ENCODE results near the gene SLC25A45.

SLC25A45 gene, protein sequence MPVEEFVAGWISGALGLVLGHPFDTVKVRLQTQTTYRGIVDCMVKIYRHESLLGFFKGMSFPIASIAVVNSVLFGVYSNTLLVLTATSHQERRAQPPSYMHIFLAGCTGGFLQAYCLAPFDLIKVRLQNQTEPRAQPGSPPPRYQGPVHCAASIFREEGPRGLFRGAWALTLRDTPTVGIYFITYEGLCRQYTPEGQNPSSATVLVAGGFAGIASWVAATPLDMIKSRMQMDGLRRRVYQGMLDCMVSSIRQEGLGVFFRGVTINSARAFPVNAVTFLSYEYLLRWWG

DNA sequence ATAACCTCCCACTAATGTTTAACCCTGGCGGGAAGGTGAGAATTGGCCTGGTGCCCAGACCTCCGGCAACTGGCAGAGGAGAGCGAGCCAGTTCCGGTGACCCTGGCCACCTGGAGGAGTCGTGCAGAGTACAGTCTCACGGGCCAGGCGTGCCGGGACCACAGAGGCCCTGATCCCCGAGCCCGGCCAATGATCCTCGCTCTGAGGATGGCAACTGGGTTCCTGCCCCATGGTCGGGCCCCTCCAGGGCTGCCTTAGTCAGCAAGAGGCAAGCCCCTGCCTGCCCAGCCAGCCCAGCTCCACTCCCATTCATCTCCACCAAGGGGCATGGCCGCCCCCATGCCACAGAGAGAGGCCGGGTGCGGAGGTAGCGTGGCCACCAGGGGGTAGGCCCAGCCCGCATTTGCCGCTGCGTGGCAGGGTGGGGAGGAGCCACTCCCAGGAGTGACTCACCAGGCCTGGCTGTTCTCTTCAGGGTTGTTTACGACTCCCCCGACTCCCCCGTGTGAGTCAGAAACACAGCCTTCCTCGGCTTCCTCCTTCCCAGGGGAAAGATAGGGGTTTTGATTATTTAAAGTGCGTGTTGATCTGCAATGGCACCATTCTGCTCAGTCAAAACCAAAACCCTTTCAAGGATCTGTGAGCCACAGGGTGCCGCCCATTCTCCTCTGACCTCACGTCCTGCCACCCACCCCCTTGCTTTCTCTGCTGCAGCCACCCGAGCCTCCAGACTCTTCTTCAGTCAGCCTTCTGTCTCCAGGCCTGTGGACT is at the start of gene SLC25A45:
Gene SLC25A45, minus strand, starts transcription at position 614 of the 771 bp plus-strand sequence. CDS start 695 bp downstream, outside the sequence.
- DNase-seq (ENCODE audit: low read depth) = peak; percentile 99

- no peak for DNase-seq (ENCODE audit: low read depth)
These were observed 49.1 kb upstream of the SLC25A45 start for GRCh38 chr11:65431451-65432099.

DNA sequence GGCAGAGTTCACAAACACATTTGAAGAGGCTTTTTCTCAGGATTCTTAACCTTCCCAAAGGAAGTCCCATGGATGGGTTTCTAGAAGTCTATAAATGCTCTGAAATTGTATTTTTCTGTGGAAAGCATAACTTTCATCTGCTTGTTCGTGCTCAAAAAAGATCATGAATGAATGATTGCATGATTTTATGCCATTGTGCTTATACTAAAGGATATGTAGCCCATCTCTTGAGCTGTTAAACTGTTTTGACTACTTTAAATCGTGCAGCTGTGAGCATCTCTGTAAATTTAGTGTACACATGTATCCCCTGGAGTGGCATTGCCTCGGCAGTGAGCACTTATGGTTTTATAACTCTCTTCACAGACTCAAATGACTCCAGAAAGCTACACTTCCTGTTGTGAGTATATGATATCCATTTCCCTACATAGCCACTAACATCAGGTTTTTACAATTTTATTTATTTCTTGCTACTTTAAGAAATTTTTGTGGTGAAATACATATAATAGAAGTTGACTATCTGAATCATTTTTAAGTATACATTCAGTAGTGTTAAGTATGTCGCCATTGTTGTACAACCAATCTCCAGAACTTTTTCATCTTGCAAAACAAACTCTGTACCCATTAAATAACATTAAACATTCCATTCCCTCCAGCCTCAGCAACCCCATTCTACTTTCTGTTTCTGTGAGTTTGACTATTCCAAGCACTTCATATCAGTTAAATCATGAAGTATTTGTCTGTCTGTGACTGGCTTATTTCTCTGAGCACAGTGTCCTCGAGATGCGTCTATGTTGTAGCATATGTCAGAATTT is 48.2 kb upstream of the SLC25A45 start:
- no peak for DNase-seq (ENCODE audit: low read depth)

- no peak for DNase-seq (ENCODE audit: low read depth)
These were observed 47.4 kb upstream of the SLC25A45 start for GRCh38 chr11:65429724-65430405.

DNA sequence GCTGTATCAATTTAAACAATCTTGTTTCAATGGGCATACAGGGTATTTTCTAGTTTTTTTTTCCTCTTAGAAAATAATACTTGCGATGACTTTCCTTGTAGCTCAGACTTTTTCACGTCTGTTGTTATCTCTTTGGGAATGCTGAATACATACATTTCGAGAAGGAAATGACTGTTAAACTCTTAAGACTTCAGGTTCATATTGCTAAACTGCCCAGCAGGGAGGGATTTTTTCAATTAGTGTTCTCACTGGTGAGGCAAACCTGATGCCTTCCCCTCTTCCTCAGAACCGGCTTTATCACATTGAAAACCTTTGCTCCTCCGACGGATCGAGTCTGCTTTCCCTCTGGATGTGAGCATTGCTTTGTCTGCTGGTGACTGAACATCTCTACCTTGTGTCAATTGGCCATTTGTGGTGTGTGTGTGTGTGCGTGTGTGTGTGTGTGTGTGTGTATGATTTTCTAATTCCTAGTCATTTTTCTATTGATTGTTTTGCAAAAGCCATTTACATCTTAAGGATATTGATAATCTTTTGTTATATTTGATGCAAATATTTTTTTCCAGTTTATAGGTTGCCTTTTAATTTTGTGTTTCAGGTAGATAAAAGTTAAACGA is 46.7 kb upstream of the SLC25A45 start:
- DNase-seq (ENCODE audit: low read depth) = no peak

DNA sequence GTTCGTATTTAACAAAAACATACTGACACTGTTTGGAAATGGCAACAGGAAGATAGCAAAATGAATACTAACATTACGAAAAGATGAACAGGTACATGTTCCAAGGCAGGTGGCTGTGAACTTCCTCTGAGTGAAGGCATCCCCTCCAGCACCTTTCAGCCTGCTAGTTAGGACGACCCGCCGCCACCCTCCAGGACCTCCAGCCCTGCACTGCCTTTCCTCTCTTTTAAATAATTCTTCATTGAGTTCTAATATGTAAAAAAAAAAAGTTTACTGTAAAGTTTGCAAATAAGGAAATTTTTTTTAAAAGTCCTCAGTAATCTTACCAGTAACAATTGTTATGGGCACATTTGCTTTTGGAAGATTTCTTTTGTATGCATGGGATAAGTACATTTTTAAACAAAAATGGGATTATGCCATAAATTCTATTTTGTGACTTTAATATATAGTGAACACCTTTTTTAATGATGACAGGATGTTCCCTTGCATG is 46.2 kb upstream of the SLC25A45 start:
- DNase-seq (ENCODE audit: low read depth) = no peak

DNA sequence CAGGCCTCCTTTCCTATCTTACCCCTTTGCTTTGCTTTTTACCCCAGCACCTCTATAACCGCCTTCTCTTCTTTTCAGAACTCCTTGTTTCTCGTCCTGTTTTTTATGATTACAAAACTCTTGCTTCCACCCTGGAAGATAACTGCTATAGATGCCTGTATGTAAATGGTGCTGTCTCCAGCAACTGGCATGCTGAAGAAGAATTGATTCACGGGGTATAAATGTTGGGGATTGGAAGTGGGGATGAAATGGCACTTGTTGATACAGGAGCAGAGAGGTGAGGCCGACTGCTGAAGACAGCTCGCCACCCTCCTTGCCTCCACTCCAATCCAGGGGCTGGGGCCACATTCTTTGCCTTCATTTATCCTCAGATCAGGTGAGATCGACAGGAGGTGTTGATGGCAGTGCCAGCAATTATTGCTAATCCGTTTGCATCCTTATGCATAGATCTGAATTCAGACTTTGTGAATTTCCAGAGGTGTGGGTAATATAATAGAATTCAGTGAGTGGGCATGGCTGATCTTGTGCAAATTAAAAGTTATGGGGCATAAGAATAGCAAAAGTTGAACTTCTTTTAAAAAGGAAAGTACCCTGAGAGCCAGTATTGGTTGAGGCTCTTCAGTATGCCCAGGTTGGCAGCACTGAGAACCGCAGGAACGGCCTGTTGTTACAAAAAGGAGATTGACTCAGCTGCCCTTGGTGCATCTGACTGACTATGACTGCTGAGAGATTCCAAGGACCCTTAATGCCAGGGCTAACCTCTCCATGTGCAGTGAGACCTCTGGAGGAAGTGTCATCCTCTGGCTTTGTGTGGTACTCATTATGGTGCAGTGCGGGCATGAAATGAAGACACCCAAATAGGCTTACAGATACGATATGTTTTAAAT is 45.5 kb upstream of the SLC25A45 start:
- DNase-seq (ENCODE audit: low read depth) = no peak

GRCh38 chr11:65426839-65427690 is 44.6 kb upstream of the SLC25A45 start:
- no peak for DNase-seq (ENCODE audit: low read depth)

- DNase-seq (ENCODE audit: low read depth) = no peak
These were observed 43.8 kb upstream of the SLC25A45 start for GRCh38 chr11:65425971-65426838.

DNA sequence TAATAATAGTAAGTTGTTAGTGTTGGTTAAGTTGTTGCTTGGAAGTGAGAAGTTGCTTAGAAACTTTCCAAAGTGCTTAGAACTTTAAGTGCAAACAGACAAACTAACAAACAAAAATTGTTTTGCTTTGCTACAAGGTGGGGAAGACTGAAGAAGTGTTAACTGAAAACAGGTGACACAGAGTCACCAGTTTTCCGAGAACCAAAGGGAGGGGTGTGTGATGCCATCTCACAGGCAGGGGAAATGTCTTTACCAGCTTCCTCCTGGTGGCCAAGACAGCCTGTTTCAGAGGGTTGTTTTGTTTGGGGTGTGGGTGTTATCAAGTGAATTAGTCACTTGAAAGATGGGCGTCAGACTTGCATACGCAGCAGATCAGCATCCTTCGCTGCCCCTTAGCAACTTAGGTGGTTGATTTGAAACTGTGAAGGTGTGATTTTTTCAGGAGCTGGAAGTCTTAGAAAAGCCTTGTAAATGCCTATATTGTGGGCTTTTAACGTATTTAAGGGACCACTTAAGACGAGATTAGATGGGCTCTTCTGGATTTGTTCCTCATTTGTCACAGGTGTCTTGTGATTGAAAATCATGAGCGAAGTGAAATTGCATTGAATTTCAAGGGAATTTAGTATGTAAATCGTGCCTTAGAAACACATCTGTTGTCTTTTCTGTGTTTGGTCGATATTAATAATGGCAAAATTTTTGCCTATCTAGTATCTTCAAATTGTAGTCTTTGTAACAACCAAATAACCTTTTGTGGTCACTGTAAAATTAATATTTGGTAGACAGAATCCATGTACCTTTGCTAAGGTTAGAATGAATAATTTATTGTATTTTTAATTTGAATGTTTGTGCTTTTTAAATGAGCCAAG is 42.9 kb upstream of the SLC25A45 start:
- DNase-seq (ENCODE audit: low read depth) = no peak

- DNase-seq (ENCODE audit: low read depth) = no peak
These were observed 42.0 kb upstream of the SLC25A45 start for GRCh38 chr11:65424205-65425104.

GRCh38 chr11:65423516-65424204 is 41.2 kb upstream of the SLC25A45 start:
- DNase-seq (ENCODE audit: low read depth) = no peak

DNA sequence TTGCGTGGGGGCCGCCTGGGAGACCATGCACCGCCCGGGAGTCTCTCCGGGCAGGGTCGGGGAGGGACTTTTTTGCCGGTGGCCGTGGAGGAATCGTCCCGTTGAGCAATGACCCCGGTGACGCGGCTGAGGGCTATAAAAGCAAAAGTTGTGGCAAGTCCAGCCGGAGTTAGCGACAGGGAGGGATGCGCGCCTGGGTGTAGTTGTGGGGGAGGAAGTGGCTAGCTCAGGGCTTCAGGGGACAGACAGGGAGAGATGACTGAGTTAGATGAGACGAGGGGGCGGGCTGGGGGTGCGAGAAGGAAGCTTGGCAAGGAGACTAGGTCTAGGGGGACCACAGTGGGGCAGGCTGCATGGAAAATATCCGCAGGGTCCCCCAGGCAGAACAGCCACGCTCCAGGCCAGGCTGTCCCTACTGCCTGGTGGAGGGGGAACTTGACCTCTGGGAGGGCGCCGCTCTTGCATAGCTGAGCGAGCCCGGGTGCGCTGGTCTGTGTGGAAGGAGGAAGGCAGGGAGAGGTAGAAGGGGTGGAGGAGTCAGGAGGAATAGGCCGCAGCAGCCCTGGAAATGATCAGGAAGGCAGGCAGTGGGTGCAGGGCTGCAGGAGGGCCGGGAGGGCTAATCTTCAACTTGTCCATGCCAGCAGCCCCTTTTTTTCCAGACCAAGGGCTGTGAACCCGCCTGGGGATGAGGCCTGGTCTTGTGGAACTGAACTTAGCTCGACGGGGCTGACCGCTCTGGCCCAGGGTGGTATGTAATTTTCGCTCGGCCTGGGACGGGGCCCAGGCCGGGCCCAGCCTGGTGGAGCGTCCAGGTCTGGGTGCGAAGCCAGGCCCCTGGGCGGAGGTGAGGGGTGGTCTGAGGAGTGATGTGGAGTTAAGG is 40.4 kb upstream of the SLC25A45 start, which contains the start of gene NEAT1:
Gene NEAT1, plus strand, starts transcription at position 166 of the 883 bp plus-strand sequence.
- DNase-seq (ENCODE audit: low read depth) = no peak
